ENCODE results near the gene CDC14C.

Gene CDC14C

DNA sequence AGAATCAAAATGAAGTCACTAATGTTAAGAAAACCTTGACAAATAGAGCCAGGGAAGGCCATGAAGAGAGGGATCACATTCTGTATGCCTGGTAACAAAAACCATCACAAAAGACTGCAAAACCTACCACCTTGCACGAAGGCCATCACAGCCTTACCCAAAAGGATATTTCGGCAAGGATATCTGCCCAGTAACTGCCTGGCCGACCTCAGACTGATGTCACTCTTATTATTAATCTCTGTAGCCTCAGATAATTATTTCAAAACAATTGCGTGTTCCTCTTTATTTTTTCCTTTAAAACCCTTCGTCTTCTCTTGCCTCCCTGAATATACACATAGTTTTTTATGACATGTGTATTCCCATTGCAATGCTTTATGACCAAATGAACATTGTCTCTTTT lies 52.5 kb downstream of the CDC14C start:
- DNase-seq, result no peak
